NCI-H748 (cell line): ENCODE results near the gene TOX4.
A peak's percentile ranks its signal among the peaks of the same experiment; 100 is the strongest.

ENCODE experiments used
- DNase-seq: peaks from one replicate; lab custom pipeline; 2025; ENCODE audit not compliant: unreplicated experiment; lab: John Stamatoyannopoulos, UW

Gene TOX4

GRCh38 chr14:21501568-21501967 lies 24.6 kb downstream of the TOX4 start:
- DNase-seq, result no peak

GRCh38 chr14:21503376-21503775 lies 26.4 kb downstream of the TOX4 start:
- no peak for DNase-seq

GRCh38 chr14:21505012-21505553 lies 28.1 kb downstream of the TOX4 start:
- no peak for DNase-seq

- no peak for DNase-seq
Measured at GRCh38 chr14:21506557-21506956, 29.6 kb downstream of the TOX4 start.

- DNase-seq, result no peak
Measured at GRCh38 chr14:21509432-21510143, 32.6 kb downstream of the TOX4 start.

DNA sequence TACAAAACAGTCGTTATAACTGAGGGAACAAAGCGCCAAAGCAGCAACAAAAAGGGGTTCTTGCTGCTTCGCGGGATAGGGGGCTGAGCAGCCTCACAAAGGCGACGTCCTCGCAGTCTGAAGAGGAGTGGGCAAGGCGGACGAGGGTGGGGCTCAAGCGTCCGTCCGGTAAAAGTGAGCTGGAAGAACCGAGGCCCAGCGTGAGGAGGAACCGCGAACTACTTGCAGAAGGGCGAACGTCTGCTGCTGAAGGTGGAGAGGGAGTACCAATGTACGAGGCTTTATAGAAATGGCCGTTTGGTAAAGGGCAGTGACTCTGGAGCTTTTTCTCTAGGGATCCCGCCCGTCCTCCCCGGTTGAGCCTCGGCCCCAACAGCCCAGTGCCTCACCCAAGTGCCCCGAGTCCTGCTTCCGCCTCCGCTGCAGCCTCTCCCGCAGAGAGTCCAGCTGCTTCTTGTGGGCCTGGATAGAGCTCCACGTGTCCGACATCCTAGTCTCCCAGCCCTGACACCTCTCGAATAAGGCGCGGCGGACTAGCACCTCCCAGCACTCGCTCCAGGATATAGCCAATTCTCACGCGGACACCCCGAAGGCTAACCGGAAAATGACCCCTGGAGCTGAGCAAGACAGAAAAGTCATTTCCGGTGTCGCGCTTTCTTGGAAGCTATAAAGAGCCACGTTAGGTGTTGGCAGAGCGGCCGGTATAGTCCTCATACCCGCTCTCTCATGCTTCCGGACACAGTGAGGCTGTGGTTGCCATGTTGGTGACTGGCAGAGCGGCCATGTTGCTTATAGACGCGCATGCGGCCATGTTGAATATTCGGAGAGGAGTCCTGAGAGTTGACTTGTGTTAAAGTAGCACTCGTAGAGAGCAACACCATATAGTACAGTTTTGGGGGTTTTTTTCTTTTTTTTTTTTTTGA lies 34.0 kb downstream of the TOX4 start, which contains the start of gene METTL3:
Gene METTL3, minus strand, starts transcription at position 606 of the 923 bp plus-strand sequence. Its CDS starts 117 bp downstream, at position 489.
- peak; percentile 99 for DNase-seq

DNA sequence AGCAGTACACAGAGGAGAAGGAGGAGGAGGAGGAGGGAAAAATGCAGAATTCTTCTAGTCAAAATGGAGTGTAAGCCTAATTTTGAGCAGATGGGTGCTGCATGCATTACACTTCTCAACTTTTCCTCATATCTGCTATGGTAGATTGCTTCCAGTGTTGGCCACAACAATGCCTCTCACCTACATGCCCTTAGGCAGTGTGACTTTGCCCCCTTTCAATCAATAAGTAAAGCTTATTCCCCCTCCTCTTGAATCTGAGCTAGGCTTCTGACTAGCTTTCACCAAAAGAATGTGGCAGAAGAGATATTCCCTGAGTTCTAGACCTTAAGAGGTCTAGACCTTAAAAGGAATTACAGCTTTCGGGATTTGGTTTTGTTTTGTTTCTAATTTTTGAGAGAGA lies 37.3 kb downstream of the TOX4 start:
- no peak for DNase-seq

GRCh38 chr14:21518725-21519124 lies 41.7 kb downstream of the TOX4 start:
- no peak for DNase-seq

- no peak for DNase-seq
Measured at GRCh38 chr14:21520767-21521166, 43.8 kb downstream of the TOX4 start.

DNA sequence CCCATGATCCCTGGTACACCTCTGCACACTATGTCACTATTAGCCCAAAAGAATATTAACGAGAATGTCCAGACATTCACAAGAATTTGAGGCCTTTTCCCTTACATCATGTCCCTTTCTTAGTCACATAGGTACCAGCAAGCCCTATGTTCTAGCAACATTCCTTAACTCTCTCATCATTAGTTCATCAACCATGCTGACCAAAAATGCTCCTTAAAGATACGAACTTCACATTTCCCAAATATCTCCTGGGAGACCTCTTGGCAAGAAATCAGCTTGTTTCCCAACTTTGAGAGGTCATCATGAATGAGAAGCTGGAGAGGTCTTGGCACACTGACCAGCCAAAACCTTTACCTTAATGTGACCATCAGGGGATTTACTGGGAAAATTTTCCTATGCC lies 44.5 kb downstream of the TOX4 start:
- DNase-seq, result no peak

GRCh38 chr14:21523203-21523602 lies 46.2 kb downstream of the TOX4 start:
- no peak for DNase-seq

DNA sequence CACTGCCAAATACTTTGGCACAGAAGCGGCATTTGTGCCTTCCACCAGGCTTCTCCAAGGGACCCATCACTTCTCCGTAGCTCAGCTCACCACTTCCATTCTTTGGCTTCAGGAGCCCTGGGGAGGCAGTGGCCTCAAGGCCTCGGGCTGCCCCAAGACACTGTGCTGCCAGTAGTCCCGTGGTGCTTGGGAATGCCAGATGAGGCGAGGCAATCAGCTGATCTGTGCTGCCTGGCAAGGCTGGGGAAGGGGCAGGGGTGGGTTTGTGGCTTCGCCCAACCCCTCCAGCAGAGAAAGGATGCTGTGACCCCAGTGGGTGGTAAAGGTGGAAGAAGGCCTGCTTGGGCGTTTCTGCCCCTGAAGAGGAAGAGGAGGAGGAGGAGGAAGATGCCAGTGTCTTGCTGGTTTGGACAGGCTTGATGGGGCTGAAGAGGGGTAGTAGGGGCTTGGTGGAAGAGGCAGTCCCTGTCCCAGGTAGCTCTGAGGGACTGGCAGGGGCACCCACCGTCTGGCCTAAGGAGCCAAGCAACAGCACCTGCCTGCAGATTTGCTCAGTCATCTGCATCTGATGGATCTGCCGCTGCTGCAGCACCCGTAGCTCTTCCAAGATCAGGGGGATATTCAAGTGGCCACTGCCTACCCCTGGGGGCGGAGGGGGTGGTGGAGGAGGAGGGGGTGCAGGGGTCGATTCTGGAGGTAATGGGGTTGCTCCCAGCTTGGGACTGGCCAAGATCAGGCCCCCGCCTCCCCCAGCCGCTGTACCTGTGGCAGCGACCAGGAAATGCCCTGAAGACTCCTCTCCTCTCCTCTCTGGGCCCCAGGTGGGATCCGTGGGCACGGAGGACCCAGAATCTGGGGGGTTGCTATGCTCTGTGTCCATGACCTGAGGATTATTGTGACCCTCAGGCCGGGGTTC lies 47.8 kb downstream of the TOX4 start:
- no peak for DNase-seq

DNA sequence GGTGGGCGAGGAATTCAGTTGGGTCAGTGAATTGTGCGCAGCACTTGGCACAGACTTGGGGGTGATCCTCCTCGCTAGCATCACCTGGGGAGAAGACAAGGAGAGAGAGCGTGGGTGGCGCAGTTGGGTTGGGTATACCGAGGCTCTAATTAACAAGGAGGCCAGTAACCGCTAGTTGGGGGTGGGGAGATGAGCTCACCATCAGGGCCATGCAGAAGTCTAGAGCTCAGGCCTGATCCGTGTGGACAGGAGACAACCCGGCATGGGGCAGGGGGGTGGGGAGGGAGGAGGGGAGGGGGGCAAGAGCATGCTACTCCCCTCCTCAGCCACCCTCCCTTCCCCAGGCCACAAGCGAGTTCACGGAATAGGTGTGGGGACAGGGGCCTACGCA lies 48.6 kb downstream of the TOX4 start:
- peak; percentile 53 for DNase-seq

- peak; percentile 96 for DNase-seq
Measured at GRCh38 chr14:21525962-21526671, 49.1 kb downstream of the TOX4 start, which contains the start of gene SALL2. Gene SALL2 (minus strand): TSS chr14:21526346. CDS start chr14:21526127, 219 bp downstream.

- peak; percentile 77 for DNase-seq
Measured at GRCh38 chr14:21526672-21527317, 49.8 kb downstream of the TOX4 start.

- DNase-seq, result no peak
Measured at GRCh38 chr14:21527318-21527679, 50.3 kb downstream of the TOX4 start.

DNA sequence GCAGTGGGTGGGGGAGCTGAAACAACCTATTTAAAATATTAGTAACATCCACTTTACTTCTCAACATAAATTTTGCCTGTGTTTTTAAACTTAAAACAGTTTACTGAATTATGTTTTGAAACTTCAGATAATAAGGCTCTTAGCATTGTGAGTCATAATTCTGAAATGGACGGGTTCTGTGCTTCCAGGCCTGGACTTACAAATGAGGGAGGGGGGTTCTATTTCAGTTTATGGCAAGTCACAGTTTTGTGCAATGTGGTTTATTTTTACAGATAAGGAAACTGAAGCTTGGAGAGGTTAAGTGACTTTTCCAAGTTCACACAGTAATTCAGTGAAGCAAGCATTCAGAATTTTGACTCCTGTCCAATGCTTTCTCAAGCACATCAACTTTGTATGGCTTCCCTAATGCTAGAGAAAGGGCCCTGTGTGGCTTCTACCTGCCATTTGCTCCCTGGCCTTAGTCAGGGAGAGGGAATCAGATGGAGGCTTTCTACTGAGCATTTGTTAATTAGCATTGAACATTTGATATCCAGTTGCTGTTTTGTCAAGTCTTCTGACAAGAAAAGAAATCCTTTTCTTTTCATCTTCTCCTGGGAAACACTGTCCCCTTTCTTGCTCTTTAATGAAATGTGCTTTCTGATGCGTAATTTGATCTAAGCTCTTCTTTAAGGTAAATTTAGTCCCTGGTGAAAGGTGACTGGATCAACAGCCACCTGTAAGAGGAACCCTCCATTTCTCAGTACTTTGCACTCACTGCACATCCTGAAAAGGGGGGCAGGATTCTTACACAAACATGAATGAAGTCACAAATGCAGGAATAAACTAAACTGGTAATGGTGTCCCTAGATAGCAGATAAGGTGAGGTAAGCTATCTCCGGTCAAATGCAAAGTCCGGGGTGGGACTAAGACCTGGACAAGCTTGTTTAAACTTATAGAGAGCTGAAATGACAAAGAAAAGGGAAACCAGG lies 51.7 kb downstream of the TOX4 start:
- DNase-seq, result no peak

DNA sequence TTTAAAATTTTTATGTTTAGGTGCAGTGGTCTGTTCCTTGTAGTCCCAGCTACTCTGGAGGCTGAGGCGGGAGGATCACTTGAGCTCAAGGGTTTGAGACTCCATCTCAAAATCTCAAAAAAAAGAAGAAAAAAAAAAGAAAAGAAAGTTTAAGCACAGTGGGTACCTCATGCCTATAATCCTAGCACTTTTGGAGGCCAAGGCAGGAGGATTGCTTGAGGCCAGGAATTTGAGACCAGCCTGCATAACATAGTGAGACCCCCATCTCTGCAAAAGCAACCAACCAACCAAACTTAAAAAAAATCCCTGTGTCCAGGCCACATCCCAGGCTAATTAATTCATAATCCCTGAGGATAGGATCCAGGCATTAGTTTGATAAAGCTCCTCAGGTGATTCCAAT lies 52.5 kb downstream of the TOX4 start:
- no peak for DNase-seq
